GM12801 (cell line): Measurements from ENCODE around the gene TIGD4.

Source experiments
- TF ChIP-seq, protein P1 (sequence below): IDR thresholded peaks from one replicate; pipeline ENCODE4 v1.5.1; 2011; ENCODE audit warnings: control low read depth; ENCODE audit not compliant: insufficient read length; ENCODE audit errors: extremely low read depth

Gene TIGD4

DNA sequence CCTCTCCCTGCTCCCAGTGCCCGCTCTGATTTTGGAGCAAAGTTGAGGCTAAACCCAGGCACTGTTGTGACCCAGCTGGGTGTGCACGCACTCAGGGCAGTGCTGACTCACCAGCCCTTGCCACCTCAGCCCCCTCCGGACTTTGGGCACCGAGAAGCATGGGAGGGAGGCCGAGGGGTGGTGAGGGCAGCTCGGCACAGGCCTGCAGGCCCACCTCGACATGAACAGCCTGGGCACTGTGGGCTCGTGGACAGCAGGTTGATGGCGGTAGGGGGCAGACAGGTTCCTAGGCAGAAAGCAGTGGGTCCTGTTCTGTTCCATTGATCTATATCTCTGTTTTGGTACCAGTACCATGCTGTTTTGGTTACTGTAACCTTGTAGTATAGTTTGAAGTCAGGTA lies 30.9 kb downstream of the TIGD4 start:
- TF ChIP-seq, protein P1, sequence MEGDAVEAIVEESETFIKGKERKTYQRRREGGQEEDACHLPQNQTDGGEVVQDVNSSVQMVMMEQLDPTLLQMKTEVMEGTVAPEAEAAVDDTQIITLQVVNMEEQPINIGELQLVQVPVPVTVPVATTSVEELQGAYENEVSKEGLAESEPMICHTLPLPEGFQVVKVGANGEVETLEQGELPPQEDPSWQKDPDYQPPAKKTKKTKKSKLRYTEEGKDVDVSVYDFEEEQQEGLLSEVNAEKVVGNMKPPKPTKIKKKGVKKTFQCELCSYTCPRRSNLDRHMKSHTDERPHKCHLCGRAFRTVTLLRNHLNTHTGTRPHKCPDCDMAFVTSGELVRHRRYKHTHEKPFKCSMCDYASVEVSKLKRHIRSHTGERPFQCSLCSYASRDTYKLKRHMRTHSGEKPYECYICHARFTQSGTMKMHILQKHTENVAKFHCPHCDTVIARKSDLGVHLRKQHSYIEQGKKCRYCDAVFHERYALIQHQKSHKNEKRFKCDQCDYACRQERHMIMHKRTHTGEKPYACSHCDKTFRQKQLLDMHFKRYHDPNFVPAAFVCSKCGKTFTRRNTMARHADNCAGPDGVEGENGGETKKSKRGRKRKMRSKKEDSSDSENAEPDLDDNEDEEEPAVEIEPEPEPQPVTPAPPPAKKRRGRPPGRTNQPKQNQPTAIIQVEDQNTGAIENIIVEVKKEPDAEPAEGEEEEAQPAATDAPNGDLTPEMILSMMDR: no peak

DNA sequence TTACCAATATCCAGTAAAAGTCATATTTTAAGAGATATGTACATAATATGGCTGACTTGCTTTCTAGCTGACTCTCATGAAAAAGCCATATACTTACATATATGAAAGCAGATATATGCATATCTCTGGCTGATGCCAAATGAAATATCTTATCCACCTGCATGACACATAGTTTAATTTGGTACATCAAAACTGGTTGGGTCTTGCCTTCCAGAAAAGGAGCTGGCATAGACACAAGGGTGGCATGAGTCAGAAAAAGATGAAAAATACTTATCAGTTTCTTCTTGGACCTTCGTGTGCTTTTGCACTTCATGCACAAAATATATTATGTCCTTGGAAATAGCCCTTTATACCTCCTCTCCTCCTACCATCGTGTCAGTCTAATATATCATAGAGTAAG lies 32.1 kb downstream of the TIGD4 start:
- TF ChIP-seq, protein P1: no peak

- TF ChIP-seq, protein P1: no peak
Observed at GRCh38 chr4:152738827-152739226, 40.7 kb downstream of the TIGD4 start.

DNA sequence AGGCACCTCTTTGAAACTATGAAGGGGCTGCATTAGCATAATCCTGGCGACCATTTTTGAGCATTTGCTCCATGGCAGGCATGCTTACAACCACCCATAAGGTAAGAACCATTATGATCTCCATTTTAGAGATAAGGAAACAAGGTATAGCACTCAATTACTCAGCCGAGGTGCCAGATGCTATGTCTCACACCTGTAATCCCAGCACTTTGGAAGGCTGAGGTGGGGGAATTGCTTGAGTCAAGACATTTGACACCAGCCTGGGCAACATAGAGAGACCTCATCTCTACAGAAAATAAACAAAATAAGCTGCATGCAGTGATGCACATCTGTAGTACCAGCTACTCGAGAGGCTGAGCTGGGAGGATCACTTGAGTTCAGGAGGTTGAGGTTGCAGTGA lies 43.6 kb downstream of the TIGD4 start:
- TF ChIP-seq, protein P1: no peak

- TF ChIP-seq, protein P1: no peak
Observed at GRCh38 chr4:152735396-152735859, 44.1 kb downstream of the TIGD4 start.

DNA sequence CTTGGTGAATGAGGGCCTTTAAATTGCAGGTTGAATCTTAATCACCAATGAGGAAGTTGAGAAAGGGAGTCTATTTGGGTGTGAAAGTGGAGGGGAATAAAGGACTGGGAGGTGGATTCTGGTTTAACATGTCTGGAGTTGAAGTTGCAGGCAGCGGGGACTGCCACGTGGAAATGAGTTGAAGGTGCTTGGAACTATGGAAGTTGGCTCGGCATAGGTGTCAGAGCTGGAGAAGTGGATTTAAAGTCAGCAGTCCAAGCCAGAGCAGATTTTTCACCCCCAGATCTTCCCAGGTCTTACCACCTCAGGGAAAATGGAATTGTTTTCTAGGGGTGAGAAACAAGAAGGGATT lies 44.9 kb downstream of the TIGD4 start:
- TF ChIP-seq, protein P1: no peak

- TF ChIP-seq, protein P1: no peak
Observed at GRCh38 chr4:152734015-152734698, 45.4 kb downstream of the TIGD4 start.
